Adrenal gland (tissue), 12 donors: ENCODE results near the gene PPT1. TPM values are rescaled to one million over a fixed set of nuclear protein-coding genes. Genes with fewer than 3 reads are reported as not detected.

ENCODE experiments used
- DNase-seq, 7 donors: peaks; one replicate each; pipeline ENCODE4 v3.0.0-alpha.2; 2019 to 2020
- H3K27ac ChIP-seq, 5 donors: fragments of 200-600 bp; sonication (generic) in 4 of 5; 1 replicate in 3 of 5; 2 replicates in 2 of 5; pipeline versions ENCODE4 v1.5.1 to v1.8.0; 2016 to 2020; ENCODE audit warnings: mild to moderate bottlenecking in 1 of 5
- H3K27me3 ChIP-seq: fragments of 200-600 bp; 2 replicates; pipeline ENCODE4 v1.8.0; 2021
- H3K36me3 ChIP-seq, 2 donors: fragments of 200-600 bp; replicated peaks in 1 of 2; 1 replicate in 1 of 2; 2 replicates in 1 of 2; pipeline versions ENCODE4 v1.5.1 to v1.8.0; 2018 to 2022
- H3K4me1 ChIP-seq, 2 donors: fragments of 200-600 bp; replicated peaks in 1 of 2; 1 replicate in 1 of 2; 2 replicates in 1 of 2; pipeline versions ENCODE4 v1.5.1 to v1.8.0; 2018 to 2021
- H3K4me3 ChIP-seq, 4 donors: fragments of 200-600 bp; sonication (generic) in 3 of 4; one replicate each; pipeline ENCODE4 v1.5.1; 2016 to 2018
- H3K9me3 ChIP-seq, 3 donors: fragments of 200-600 bp; sonication (generic) in 1 of 3; replicated peaks in 1 of 3; 1 replicate in 2 of 3; 2 replicates in 1 of 3; pipeline versions ENCODE4 v1.5.1 to v1.8.0; 2016 to 2021
- CTCF ChIP-seq, 6 experiments: fragments of 450-650 bp in 4 of 6; fragments of 200-600 bp in 2 of 6; sonication (generic) in 1 of 6; IDR thresholded peaks; 1 replicate in 5 of 6; 2 replicates in 1 of 6; pipeline versions ENCODE4 v1.5.1 to v1.8.0; 2016 to 2021; ENCODE audit warnings: antibody characterized with exemption in 6 of 6, mild to moderate bottlenecking in 2 of 6, moderate library complexity in 1 of 6
- POLR2A ChIP-seq, 2 donors: fragments of 450-650 bp; IDR thresholded peaks; one replicate each; pipeline ENCODE4 v1.6.1; 2017; ENCODE audit warnings: antibody characterized with exemption in 2 of 2, mild to moderate bottlenecking in 2 of 2, moderate library complexity in 1 of 2
- WGBS, 4 donors: extraction: QIAGEN DNeasy Blood & Tissue Kit in 2 of 4; methylation state at CpG; one replicate each; pipeline versions ENCODE4 v1.1.5 to v1.1.7; 2013 to 2017; 5-methylcytosine and 5-hydroxymethylcytosine counted together
- intact Hi-C, 2 donors: fragments of 100-400 bp; cut with DNase I; formaldehyde crosslinking; loops; one replicate each; pipeline versions ENCODE4 v1.14.1 to v1.15.0; 2022 to 2023
- polyA plus RNA-seq, 3 donors: library from polyadenylated mRNA; stranded (reverse); fragments of 200-250 nt in 2 of 3; fragments of 350-450 nt in 1 of 3; fragmentation: Illumina TruSeq in 1 of 3; extraction: RNeasy Lipid Tissue Mini Kit (QIAGEN cat#74804) in 1 of 3; gene quantifications; one replicate each; pipeline ENCODE4 v1.2.3, GENCODE V29; 2013 to 2014
- total RNA-seq, 9 donors: library from RNA; depleted of rRNA in 4 of 9; stranded (reverse); fragments of >200 nt in 4 of 9; fragments of 120-200 nt in 1 of 9; fragmentation: NEBNext Ultra II Directional in 1 of 9; extraction: Animal tissue kit (Norgen Biotek cat#: 25700) in 1 of 9; gene quantifications; one replicate each; pipeline versions ENCODE4 v1.1.0 to v1.2.4, GENCODE V29; 2013 to 2023
- donor health status: healthy with polysubstance abuse.
- donor health status: Bipolar disorder and iron deficiency.
- donor health status: DM: yes; HTN: yes; CAD: no.
- donor health status: DM: no; HTN: no; CAD: no.
- donor health status: DM: no; HTN: no; CAD: no.
- donor health status: DM: yes; HTN: yes; CAD: no.

The PPT1 gene
- total and polyA plus RNA-seq, 12 donors, result 55.3 to 136 (median 76.6) TPM

- intact Hi-C loops, result no loop called here
- H3K27ac ChIP-seq, result peak overlapping the region in 3 of 5 donors; percentile 29 to 68 (median 31)
- H3K27me3 ChIP-seq, result no peaks in the 10 kb centered on the region
- 50 to 68% (median 56%) methylated on average over 7 of the region's 7 CpGs for WGBS, 4 donors
- no peaks in the 10 kb centered on the region for H3K9me3 ChIP-seq
- no peak for DNase-seq
- peaks cover 0 to 51% of the 10 kb centered on the region in 2 donors for H3K36me3 ChIP-seq
- H3K4me3 ChIP-seq, result peak overlapping the region in 1 of 4 donors; percentile 14
- peaks cover 0 to 47% of the 10 kb centered on the region in 2 donors for H3K4me1 ChIP-seq
- TF ChIP-seq CTCF (IDR thresholded peaks at IDR 0.05), result no peak
- TF ChIP-seq POLR2A (IDR thresholded peaks at IDR 0.05), result no peak
These were observed 36.9 kb downstream of the PPT1 start for GRCh38 chr1:40059960-40060750.

DNA sequence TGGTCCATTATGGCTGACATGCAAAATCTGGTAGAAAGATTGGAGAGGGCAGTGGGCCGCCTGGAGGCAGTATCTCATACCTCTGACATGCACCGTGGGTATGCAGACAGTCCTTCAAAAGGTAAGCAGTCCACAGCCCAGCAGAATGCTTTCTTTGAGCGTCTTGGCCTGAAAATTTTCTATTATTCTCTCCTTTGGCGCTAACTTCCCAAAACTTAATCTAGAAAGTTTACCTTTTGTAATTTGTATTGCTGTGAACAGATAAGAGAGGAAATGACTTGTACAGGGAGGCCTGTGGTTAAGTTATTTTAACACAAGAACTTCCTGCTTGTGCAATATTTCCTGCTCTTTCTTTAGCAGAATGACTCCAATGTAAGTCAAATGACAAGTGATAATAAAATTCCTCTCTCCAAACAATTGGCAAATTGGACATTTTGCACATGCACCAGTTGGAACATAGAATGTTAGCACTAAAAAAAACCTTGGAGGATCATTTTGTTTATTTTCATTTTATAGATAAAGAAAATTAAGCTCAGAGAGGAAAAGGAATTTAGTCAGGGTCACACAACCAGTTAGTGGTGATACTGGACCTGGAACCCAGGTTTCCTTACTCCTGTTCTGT, 37.6 kb downstream of the PPT1 start:
- H3K36me3 ChIP-seq, result peaks cover 0 to 44% of the 10 kb centered on the region in 2 donors
- peak overlapping the region in 2 of 5 donors; percentile 31 to 68 for H3K27ac ChIP-seq
- H3K4me3 ChIP-seq, result peak overlapping the region in 1 of 4 donors; percentile 14
- no peak for DNase-seq
- 59 to 66% (median 61%) methylated on average over 4 of the region's 4 CpGs for WGBS, 4 donors
- no peaks in the 10 kb centered on the region for H3K27me3 ChIP-seq
- peaks cover 0 to 47% of the 10 kb centered on the region in 2 donors for H3K4me1 ChIP-seq
- H3K9me3 ChIP-seq, result no peaks in the 10 kb centered on the region
- intact Hi-C loops, result no loop called here
- no peak for TF ChIP-seq CTCF (IDR thresholded peaks at IDR 0.05)
- no peak for TF ChIP-seq POLR2A (IDR thresholded peaks at IDR 0.05)

DNA sequence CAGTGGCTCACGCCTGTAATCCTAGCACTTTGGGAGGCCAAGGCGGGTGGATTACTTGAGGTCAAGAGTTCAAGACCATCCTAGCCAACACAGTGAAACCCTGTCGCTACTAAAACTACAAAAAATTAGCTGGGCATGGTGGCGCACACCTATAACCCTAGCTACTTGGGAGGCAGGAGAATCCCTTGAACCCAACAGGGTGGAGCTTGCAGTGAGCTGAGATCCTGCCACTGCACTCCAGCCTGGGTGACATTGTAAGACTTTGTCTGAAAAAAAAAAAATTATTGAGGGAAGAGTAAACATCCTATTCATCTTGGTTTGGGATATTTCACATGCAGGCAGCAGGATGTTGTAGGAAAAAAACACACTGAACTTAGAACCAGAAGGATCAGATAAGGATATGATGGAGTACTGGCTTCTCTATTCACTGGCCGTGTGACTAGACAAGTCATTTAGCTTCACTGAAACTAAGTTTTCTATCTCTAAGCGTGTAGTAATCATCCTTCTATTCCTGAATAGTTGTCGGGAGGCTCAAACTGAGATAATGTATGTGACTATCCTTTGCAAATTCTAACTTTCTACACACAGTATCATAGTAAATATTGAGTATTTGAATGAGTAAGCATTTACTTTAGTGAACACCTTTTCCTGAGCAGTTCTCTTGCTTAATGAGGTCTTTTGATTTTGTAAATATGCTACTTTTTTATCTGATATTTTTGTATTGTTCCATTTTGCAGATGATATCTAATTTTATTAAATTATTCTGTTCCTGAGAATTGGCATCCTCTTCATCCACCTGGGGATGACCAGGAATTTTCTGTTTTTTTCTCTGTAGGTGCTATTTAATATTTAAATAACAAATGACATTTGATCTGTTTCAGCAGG, 38.4 kb downstream of the PPT1 start:
- H3K9me3 ChIP-seq, result no peaks in the 10 kb centered on the region
- peaks cover 0 to 48% of the 10 kb centered on the region in 2 donors for H3K4me1 ChIP-seq
- TF ChIP-seq CTCF (IDR thresholded peaks at IDR 0.05) (no peak), POLR2A (IDR thresholded peaks at IDR 0.05) (no peak)
- H3K27ac ChIP-seq, result peak overlapping the region in 2 of 5 donors; percentile 6 to 67
- H3K27me3 ChIP-seq, result no peaks in the 10 kb centered on the region
- WGBS, 4 donors, result 62 to 70% (median 66%) methylated on average over 7 of the region's 7 CpGs
- H3K36me3 ChIP-seq, result peaks cover 0 to 37% of the 10 kb centered on the region in 2 donors
- intact Hi-C loops, result no loop called here
- no peak overlapping the region for H3K4me3 ChIP-seq
- DNase-seq, result peak in 1 of 7 donors; percentile 48

GRCh38 chr1:40058097-40058452, 39.0 kb downstream of the PPT1 start:
- 50 to 80% (median 64%) methylated on average over 1 of the region's 1 CpG for WGBS, 4 donors
- TF ChIP-seq CTCF (IDR thresholded peaks at IDR 0.05) (no peak), POLR2A (IDR thresholded peaks at IDR 0.05) (no peak)
- H3K27me3 ChIP-seq, result no peaks in the 10 kb centered on the region
- no peak overlapping the region for H3K4me3 ChIP-seq
- intact Hi-C loops, result no loop called here
- DNase-seq, result no peak
- H3K4me1 ChIP-seq, result peaks cover 0 to 54% of the 10 kb centered on the region in 2 donors
- H3K9me3 ChIP-seq, result no peaks in the 10 kb centered on the region
- H3K36me3 ChIP-seq, result peaks cover 0 to 30% of the 10 kb centered on the region in 2 donors
- H3K27ac ChIP-seq, result peak overlapping the region in 2 of 5 donors; percentile 24 to 60
